HPDE6-E6E7 (cell line): ENCODE measurements around the gene NOS2.
"Not testable (repeated sequence)": the region's sequence is repeated elsewhere in the genome, so short reads cannot be mapped to it uniquely, and the experiment has no call there.

ENCODE experiments used
- DNase-seq: peaks from one replicate; pipeline ENCODE4 v3.0.0; 2011; ENCODE audit warnings: missing footprints; ENCODE audit errors: extremely low spot score

Gene NOS2

GRCh38 chr17:27788919-27789318 lies 11.4 kb downstream of the NOS2 start:
- DNase-seq = no peak

- no peak for DNase-seq
Measured at GRCh38 chr17:27783440-27784350, 16.6 kb downstream of the NOS2 start.

- DNase-seq = no peak
Measured at GRCh38 chr17:27782791-27783206, 17.5 kb downstream of the NOS2 start.

- DNase-seq = no peak
Measured at GRCh38 chr17:27780828-27781404, 19.4 kb downstream of the NOS2 start.

GRCh38 chr17:27780092-27780827 lies 20.1 kb downstream of the NOS2 start:
- DNase-seq = no peak

- DNase-seq = no peak
Measured at GRCh38 chr17:27778183-27778582, 22.1 kb downstream of the NOS2 start.

GRCh38 chr17:27776882-27777624 lies 23.3 kb downstream of the NOS2 start:
- DNase-seq = no peak

- DNase-seq = no peak
Measured at GRCh38 chr17:27771586-27771985, 28.7 kb downstream of the NOS2 start.

- DNase-seq = no peak
Measured at GRCh38 chr17:27770877-27771276, 29.5 kb downstream of the NOS2 start.

- DNase-seq = no peak
Measured at GRCh38 chr17:27768858-27769410, 31.4 kb downstream of the NOS2 start.

GRCh38 chr17:27766438-27766837 lies 33.9 kb downstream of the NOS2 start:
- DNase-seq = no peak

GRCh38 chr17:27765353-27765752 lies 35.0 kb downstream of the NOS2 start:
- DNase-seq = no peak

GRCh38 chr17:27764589-27764988 lies 35.7 kb downstream of the NOS2 start:
- DNase-seq = no peak

- no peak for DNase-seq
Measured at GRCh38 chr17:27762527-27763305, 37.6 kb downstream of the NOS2 start.

- not testable (repeated sequence) for DNase-seq
Measured at GRCh38 chr17:27760931-27761330, 39.4 kb downstream of the NOS2 start.

GRCh38 chr17:27760069-27760885 lies 40.1 kb downstream of the NOS2 start:
- no peak for DNase-seq

GRCh38 chr17:27759528-27759927 lies 40.8 kb downstream of the NOS2 start:
- no peak for DNase-seq

- DNase-seq = no peak
Measured at GRCh38 chr17:27756467-27757371, 43.6 kb downstream of the NOS2 start.
